OCI-M2 (cell line): ENCODE data around the gene GALK2.
"Not testable (repeated sequence)": the region's sequence is repeated elsewhere in the genome, so short reads cannot be mapped to it uniquely, and the experiment has no call there.

Experiments
- DNase-seq: peaks from one replicate; lab custom pipeline; 2025; ENCODE audit not compliant: unreplicated experiment; lab: John Stamatoyannopoulos, UW

The GALK2 gene

GRCh38 chr15:49215768-49216739 is 46.0 kb downstream of the GALK2 start:
- no peak for DNase-seq

DNA sequence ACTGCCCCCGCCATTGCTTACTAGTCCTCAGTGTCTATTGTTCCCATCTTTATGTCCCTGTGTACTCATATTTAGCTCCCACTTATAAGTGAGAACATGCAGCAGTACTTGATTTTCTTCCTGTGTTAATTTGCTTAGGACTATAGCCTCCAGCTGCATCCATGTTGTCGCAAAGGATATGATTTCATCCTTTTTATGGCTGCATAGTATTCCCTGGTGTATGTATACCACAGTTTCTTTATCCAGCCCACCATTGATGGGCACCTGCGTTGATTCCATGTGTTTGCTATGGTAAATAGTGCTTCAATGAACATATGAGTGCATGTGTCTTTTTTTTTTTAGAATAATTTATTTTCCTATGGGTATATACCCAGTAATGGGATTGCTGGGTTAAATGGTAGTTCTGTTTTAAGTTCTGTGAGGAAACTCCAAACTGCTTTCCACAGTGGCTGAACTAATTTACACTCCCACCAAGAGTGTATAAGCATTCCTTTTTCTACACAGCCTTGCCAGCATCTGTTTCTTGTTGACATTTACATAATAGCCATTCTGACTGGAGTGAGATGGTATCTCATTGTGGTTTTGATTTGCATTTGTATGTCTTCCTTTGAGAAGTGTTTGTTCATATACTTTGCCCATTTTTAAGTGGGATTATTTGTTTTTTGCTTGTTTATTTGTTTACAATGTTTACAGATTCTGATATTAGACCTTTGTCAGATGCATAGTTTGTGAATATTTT is 53.7 kb downstream of the GALK2 start:
- no peak for DNase-seq

GRCh38 chr15:49225572-49226281 is 55.7 kb downstream of the GALK2 start:
- DNase-seq, result no peak

GRCh38 chr15:49227602-49228001 is 57.6 kb downstream of the GALK2 start:
- no peak for DNase-seq

GRCh38 chr15:49229922-49230321 is 59.9 kb downstream of the GALK2 start:
- no peak for DNase-seq

DNA sequence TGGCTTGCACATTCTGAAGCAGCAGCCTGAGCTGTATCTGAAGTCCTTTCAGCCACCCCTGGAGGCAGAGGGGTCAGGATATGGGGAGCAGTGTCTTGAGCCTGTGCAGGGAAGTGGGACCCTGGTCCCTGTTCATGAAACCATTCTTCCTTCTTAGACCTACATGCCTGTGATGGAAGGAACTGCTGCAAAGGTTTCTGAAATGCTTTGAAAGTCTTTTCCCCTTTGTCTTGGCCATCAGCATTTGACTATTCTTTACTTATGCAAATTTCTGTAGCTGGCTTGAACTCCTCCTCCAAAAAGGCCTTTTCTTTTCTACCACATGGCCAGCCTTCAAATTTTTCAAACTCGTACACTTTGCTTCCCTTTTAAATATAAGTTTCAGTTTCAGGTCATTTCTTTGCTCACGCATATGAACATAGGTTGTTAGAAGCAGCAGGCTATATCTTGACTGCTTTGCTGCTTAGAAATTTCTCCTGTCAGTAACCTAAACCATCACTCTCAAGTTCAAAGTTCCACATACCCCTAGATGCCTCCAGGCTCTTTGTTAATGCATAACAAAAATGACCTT is 62.3 kb downstream of the GALK2 start:
- no peak for DNase-seq

DNA sequence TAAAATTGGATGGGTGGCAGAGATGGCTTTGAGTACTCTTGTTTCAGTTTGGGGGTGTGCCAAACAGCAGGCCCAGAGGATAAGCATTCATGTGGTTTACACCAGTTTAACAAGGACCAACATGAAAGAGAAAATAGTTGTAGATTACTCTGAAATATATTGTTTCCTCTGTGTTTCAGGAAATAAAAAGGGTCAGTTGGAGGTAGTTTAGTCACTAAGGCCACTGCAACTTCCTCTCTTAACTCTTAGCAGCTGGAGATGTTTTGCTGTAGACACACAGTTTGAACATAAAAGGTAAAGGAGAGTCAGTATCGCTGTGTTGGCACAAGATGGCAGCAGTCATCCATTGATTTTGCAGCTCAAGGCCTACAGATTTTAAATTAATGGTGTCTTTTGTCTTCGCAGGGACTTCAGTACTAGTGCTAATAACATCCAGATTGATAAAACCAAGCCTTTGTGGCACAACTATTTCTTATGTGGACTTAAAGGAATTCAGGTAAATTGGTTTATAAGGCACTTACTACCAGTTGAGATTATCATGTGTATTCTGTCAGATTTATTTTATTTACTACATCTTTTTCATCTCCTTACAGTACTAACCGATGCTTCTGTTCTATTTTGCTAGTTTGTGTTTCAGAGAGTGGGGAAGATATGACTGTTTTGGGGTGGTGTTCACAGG is 65.5 kb downstream of the GALK2 start:
- DNase-seq, result no peak

DNA sequence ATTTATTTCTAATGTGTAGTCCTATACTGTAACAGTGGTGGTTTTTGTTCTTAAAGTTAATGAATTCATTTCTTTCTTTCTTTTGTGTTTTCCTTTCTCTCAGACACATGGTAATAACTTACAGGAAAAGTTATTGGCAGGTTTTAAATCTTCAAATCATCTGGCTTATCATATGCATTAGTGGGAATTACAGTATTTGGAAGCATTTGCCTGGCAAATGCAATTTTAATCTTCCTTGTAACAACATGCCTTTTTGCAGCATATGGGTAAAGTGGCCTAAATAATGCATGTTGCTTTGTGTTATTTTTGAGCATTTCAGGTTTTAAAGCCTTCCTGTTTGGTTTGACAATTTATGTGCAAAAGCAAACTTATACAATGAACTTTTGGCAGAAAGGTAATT is 66.8 kb downstream of the GALK2 start:
- DNase-seq, result no peak

GRCh38 chr15:49238342-49238741 is 68.3 kb downstream of the GALK2 start:
- DNase-seq, result no peak

- no peak for DNase-seq
These were observed 69.1 kb downstream of the GALK2 start for GRCh38 chr15:49239105-49239504.

GRCh38 chr15:49242820-49243219 is 72.8 kb downstream of the GALK2 start:
- DNase-seq, result no peak

DNA sequence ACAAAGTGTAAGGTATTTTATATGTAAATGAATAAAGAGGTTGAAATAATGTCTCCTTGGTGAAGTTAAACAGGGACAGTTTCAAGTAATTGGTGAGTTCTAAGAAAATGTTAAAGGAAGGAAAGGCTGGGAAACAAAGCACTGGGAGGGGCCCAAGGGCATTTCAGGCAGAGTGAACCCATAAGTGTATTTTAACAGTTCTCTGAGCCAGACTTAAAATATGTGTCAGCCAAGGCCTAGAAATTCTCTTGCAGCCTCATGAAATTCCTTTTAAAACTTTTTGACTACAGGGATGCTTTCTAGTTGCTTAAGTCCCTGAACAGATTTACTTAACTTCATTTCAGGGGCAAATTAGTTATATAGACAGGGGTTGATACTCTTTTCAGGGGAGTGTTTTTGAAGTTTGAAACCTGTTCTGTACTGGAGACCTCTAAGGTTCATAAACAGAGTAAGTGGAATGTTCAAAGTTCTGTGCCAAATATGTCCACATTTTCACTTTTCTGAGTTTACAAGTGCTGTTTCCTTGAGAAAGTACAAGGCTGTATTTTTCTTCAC is 77.6 kb downstream of the GALK2 start:
- DNase-seq, result no peak

DNA sequence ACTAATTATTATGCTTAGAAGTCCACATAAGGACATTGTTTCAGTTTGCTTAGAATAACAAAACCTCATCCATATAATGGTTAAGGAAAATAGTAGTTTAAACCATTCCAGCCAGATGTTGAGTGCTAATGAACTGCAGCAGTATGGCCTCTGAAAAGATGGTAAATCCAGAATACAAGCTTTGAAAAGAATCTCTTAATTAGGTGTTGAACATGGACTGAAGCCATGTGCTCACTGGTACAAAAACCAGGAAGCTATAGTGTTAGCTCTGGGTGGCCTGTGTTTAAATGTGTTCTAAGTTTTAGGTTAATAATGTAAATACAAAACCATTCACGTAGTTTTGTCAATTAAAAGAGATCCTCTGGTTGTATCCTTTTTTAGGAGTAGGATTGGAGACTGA is 78.2 kb downstream of the GALK2 start:
- no peak for DNase-seq

DNA sequence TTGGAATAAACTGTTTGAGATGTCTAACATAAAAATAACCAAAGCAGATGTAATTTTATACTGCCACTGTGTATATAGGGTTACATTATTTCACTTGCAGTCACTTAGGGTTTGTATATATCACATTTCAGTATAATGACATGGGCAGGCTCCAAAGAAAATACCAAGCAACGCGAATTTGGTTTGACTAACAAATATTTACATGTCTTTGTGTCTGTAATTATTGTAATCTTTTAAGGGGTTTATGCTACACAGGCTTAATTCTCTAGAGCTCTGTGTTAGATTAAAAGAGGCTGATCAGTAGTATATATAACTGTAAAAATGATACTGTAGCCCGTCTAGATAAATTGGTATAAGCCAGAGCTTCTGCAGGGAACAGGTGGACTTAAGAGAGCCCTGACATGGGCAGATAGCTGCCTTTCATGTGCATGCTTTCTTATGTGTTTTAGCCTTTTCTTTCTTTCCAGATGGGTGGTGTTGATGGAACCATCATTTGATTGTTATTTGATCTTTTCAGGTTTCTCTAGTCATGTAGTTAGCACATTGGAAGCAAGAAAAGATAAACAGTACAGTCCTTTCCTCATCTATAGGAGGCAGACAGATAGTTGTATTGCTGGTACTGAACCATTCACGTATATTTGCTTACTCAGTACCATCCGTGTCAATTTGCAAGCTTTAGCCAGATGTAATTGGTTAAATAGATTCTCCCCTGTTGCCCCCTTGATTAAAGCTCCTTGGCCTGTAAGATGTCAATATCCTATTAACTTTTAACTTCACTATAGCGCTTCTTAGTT is 86.1 kb downstream of the GALK2 start:
- DNase-seq, result no peak

DNA sequence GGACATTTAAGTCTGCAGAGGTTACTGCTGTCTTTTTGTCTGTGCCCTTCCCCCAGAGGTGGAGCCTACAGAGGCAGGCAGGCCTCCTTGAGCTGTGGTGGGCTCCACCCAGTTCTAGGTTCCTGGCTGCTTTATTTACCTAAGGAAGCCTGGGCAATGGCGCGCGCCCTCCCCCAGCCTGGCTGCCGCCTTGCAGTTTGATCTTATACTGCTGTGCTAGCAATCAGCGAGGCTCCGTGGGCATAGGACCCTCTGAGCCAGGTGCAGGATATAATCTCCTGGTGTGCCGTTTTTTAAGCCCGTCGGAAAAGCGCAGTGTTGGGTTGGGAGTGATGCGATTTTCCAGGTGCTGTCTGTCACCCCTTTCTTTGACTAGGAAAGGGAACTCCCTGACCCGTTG is 95.1 kb downstream of the GALK2 start:
- not testable (repeated sequence) for DNase-seq

DNA sequence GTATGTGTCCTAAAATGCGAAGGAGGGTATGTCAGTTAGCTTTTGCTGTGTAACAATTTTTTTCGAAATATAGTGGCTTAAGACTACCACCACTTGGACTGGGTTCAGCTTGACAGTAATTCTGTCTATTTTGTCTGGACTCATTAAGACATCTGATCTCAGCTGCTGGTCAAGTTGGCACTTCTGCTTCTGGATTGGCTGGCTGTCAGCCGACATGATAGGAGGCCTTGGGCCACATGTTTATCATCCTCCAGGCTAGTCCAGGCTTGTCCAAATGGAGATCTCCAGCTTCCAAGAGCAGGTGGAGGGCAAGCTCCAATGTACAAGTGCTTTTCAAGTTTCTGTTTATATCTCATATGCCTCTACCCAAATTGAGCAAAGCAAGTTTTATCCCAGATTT is 95.9 kb downstream of the GALK2 start:
- no peak for DNase-seq

DNA sequence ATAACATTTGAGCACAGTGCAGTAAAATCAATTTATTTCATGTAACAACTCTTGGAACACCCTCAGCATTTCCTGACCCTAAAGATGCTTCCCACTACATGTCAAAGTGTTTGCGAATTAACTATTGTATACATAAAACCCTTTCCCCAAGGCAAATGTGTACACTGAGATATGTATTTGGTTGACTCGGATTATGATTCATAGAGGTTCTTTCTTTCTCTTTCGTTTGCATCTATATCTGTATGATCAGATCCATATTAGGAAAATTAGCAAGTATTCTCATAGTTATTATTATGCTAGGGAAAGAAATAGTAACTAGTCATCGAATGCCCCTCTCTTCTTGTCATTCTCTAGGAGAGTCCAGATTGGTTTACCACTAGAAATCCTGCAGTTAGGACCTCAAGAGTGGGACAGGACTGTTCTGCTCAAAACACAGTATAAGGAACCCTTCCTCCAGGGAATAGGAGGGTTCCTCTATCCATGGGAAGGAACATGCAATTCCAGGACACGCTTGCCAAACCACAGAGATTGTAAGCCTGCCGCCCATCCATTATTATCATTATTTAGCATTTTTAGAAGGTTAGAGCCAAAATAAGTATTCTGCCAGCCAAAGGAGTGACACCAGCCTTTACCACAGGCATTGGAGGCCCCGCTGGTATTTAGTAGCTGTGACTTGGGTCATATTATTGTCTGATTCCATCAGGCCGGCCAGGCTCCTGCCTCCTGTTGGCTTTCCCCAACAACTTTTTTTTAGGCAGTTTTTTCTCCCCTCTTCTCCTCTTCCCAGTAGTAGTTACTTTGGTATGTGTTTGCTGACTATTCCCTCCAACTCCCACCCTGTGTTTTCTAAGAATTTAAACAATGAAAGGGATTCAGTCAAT is 100.7 kb downstream of the GALK2 start:
- no peak for DNase-seq

GRCh38 chr15:49273734-49274318 is 103.8 kb downstream of the GALK2 start:
- no peak for DNase-seq
